ENCODE measurements around the gene ZMYND12.
"Not testable (repeated sequence)": the region's sequence is repeated elsewhere in the genome, so short reads cannot be mapped to it uniquely, and the experiment has no call there.

The ZMYND12 gene

GRCh38 chr1:42456010-42456753 lies at the start of gene ZMYND12, which contains the start of gene PPCS:
ZMYND12 (minus strand) TSS chr1:42456022; CDS start chr1:42455997, 25 bp downstream.
PPCS (plus strand) TSS chr1:42456543; CDS start chr1:42456566, 23 bp downstream.
- Histone ChIP-seq H3K27ac (ENCODE audit: low read depth in 2 of 2, low read length in 2 of 2) (peak within 1 kb of the TSS; percentile 94 to 97), H3K4me3 (ENCODE audit: low read length in 2 of 2) (peak within 1 kb of the TSS; percentile 95 to 97), H3K36me3 (ENCODE audit: control insufficient read depth in 2 of 2, insufficient read depth in 2 of 2, low read length in 2 of 2) (peaks cover 13 to 28% of the 10 kb centered on the region in 2 donors), H3K4me1 (ENCODE audit: control insufficient read depth in 2 of 2, insufficient read depth in 2 of 2, low read length in 2 of 2) (peaks cover 6 to 11% of the 10 kb centered on the region in 2 donors), H3K9me3 (ENCODE audit: control insufficient read depth in 2 of 2, low read length in 2 of 2) (no peaks in the 10 kb centered on the region), H3K9ac (ENCODE audit: low read depth in 1 of 2, low read length in 2 of 2) (peak within 1 kb of the TSS; percentile 95 to 98), H3K27me3 (ENCODE audit: control insufficient read depth in 2 of 2, insufficient read depth in 2 of 2, low read length in 2 of 2) (no peaks in the 10 kb centered on the region)

GRCh38 chr1:42504535-42505128 lies 48.8 kb upstream of the ZMYND12 start:
- no peaks in the 10 kb centered on the region for H3K27me3 ChIP-seq (ENCODE audit: control insufficient read depth in 2 of 2, insufficient read depth in 2 of 2, low read length in 2 of 2)
- H3K4me1 ChIP-seq (ENCODE audit: control insufficient read depth in 2 of 2, insufficient read depth in 2 of 2, low read length in 2 of 2) = no peaks in the 10 kb centered on the region
- no peak overlapping the region for H3K27ac ChIP-seq (ENCODE audit: low read depth in 2 of 2, low read length in 2 of 2)
- H3K9ac ChIP-seq (ENCODE audit: low read depth in 1 of 2, low read length in 2 of 2) = no peak overlapping the region
- H3K9me3 ChIP-seq (ENCODE audit: control insufficient read depth in 2 of 2, low read length in 2 of 2) = peaks cover 13 to 21% of the 10 kb centered on the region in 2 donors
- no peak overlapping the region for H3K4me3 ChIP-seq (ENCODE audit: low read length in 2 of 2)
- H3K36me3 ChIP-seq (ENCODE audit: control insufficient read depth in 2 of 2, insufficient read depth in 2 of 2, low read length in 2 of 2) = peaks cover 2 to 6% of the 10 kb centered on the region in 2 donors

- peaks cover 0 to 12% of the 10 kb centered on the region in 2 donors for H3K36me3 ChIP-seq (ENCODE audit: control insufficient read depth in 2 of 2, insufficient read depth in 2 of 2, low read length in 2 of 2)
Observed at GRCh38 chr1:42502031-42502430, 46.2 kb upstream of the ZMYND12 start.

GRCh38 chr1:42490237-42490636 lies 34.4 kb upstream of the ZMYND12 start:
- H3K36me3 ChIP-seq (ENCODE audit: control insufficient read depth in 2 of 2, insufficient read depth in 2 of 2, low read length in 2 of 2) = no peaks in the 10 kb centered on the region
- H3K27ac ChIP-seq (ENCODE audit: low read depth in 2 of 2, low read length in 2 of 2) = no peak overlapping the region
- H3K4me1 ChIP-seq (ENCODE audit: control insufficient read depth in 2 of 2, insufficient read depth in 2 of 2, low read length in 2 of 2) = no peaks in the 10 kb centered on the region
- H3K9me3 ChIP-seq (ENCODE audit: control insufficient read depth in 2 of 2, low read length in 2 of 2) = no peaks in the 10 kb centered on the region
- H3K27me3 ChIP-seq (ENCODE audit: control insufficient read depth in 2 of 2, insufficient read depth in 2 of 2, low read length in 2 of 2) = no peaks in the 10 kb centered on the region
- H3K9ac ChIP-seq (ENCODE audit: low read depth in 1 of 2, low read length in 2 of 2) = no peak overlapping the region
- no peak overlapping the region for H3K4me3 ChIP-seq (ENCODE audit: low read length in 2 of 2)

More at GRCh38 chr1:42502031-42502430, 46.2 kb upstream of the ZMYND12 start:
- not testable (repeated sequence) for H3K27me3 ChIP-seq (ENCODE audit: control insufficient read depth in 2 of 2, insufficient read depth in 2 of 2, low read length in 2 of 2); H3K4me3 ChIP-seq (ENCODE audit: low read length in 2 of 2); H3K9ac ChIP-seq (ENCODE audit: low read depth in 1 of 2, low read length in 2 of 2); H3K27ac ChIP-seq (ENCODE audit: low read depth in 2 of 2, low read length in 2 of 2); H3K4me1 ChIP-seq (ENCODE audit: control insufficient read depth in 2 of 2, insufficient read depth in 2 of 2, low read length in 2 of 2)
- peaks cover 9 to 11% of the 10 kb centered on the region in 2 donors for H3K9me3 ChIP-seq (ENCODE audit: control insufficient read depth in 2 of 2, low read length in 2 of 2)

GRCh38 chr1:42484382-42484781 lies 28.6 kb upstream of the ZMYND12 start:
- no peaks in the 10 kb centered on the region for H3K36me3 ChIP-seq (ENCODE audit: control insufficient read depth in 2 of 2, insufficient read depth in 2 of 2, low read length in 2 of 2)
- no peaks in the 10 kb centered on the region for H3K27me3 ChIP-seq (ENCODE audit: control insufficient read depth in 2 of 2, insufficient read depth in 2 of 2, low read length in 2 of 2)
- H3K9ac ChIP-seq (ENCODE audit: low read depth in 1 of 2, low read length in 2 of 2) = no peak overlapping the region
- no peak overlapping the region for H3K4me3 ChIP-seq (ENCODE audit: low read length in 2 of 2)
- no peaks in the 10 kb centered on the region for H3K9me3 ChIP-seq (ENCODE audit: control insufficient read depth in 2 of 2, low read length in 2 of 2)
- H3K4me1 ChIP-seq (ENCODE audit: control insufficient read depth in 2 of 2, insufficient read depth in 2 of 2, low read length in 2 of 2) = no peaks in the 10 kb centered on the region
- H3K27ac ChIP-seq (ENCODE audit: low read depth in 2 of 2, low read length in 2 of 2) = no peak overlapping the region

GRCh38 chr1:42482635-42483153 lies 26.9 kb upstream of the ZMYND12 start:
- H3K27me3 ChIP-seq (ENCODE audit: control insufficient read depth in 2 of 2, insufficient read depth in 2 of 2, low read length in 2 of 2) = no peaks in the 10 kb centered on the region
- H3K36me3 ChIP-seq (ENCODE audit: control insufficient read depth in 2 of 2, insufficient read depth in 2 of 2, low read length in 2 of 2) = no peaks in the 10 kb centered on the region

GRCh38 chr1:42480921-42481320 lies 25.1 kb upstream of the ZMYND12 start:
- no peaks in the 10 kb centered on the region for H3K9me3 ChIP-seq (ENCODE audit: control insufficient read depth in 2 of 2, low read length in 2 of 2)
- H3K27ac ChIP-seq (ENCODE audit: low read depth in 2 of 2, low read length in 2 of 2) = no peak overlapping the region
- H3K36me3 ChIP-seq (ENCODE audit: control insufficient read depth in 2 of 2, insufficient read depth in 2 of 2, low read length in 2 of 2) = no peaks in the 10 kb centered on the region
- H3K27me3 ChIP-seq (ENCODE audit: control insufficient read depth in 2 of 2, insufficient read depth in 2 of 2, low read length in 2 of 2) = no peaks in the 10 kb centered on the region
- no peak overlapping the region for H3K9ac ChIP-seq (ENCODE audit: low read depth in 1 of 2, low read length in 2 of 2)
- H3K4me1 ChIP-seq (ENCODE audit: control insufficient read depth in 2 of 2, insufficient read depth in 2 of 2, low read length in 2 of 2) = no peaks in the 10 kb centered on the region
- no peak overlapping the region for H3K4me3 ChIP-seq (ENCODE audit: low read length in 2 of 2)

More at GRCh38 chr1:42482635-42483153, 26.9 kb upstream of the ZMYND12 start:
- Histone ChIP-seq H3K27ac (ENCODE audit: low read depth in 2 of 2, low read length in 2 of 2) (no peak overlapping the region), H3K9ac (ENCODE audit: low read depth in 1 of 2, low read length in 2 of 2) (no peak overlapping the region), H3K4me3 (ENCODE audit: low read length in 2 of 2) (no peak overlapping the region), H3K9me3 (ENCODE audit: control insufficient read depth in 2 of 2, low read length in 2 of 2) (no peaks in the 10 kb centered on the region), H3K4me1 (ENCODE audit: control insufficient read depth in 2 of 2, insufficient read depth in 2 of 2, low read length in 2 of 2) (no peaks in the 10 kb centered on the region)

GRCh38 chr1:42479621-42480020 lies 23.8 kb upstream of the ZMYND12 start:
- Histone ChIP-seq H3K27ac (ENCODE audit: low read depth in 2 of 2, low read length in 2 of 2) (no peak overlapping the region), H3K4me3 (ENCODE audit: low read length in 2 of 2) (no peak overlapping the region), H3K36me3 (ENCODE audit: control insufficient read depth in 2 of 2, insufficient read depth in 2 of 2, low read length in 2 of 2) (no peaks in the 10 kb centered on the region)

GRCh38 chr1:42477775-42478174 lies 22.0 kb upstream of the ZMYND12 start:
- H3K4me3 ChIP-seq (ENCODE audit: low read length in 2 of 2) = no peak overlapping the region
- no peak overlapping the region for H3K27ac ChIP-seq (ENCODE audit: low read depth in 2 of 2, low read length in 2 of 2)
- no peaks in the 10 kb centered on the region for H3K4me1 ChIP-seq (ENCODE audit: control insufficient read depth in 2 of 2, insufficient read depth in 2 of 2, low read length in 2 of 2)
- no peaks in the 10 kb centered on the region for H3K9me3 ChIP-seq (ENCODE audit: control insufficient read depth in 2 of 2, low read length in 2 of 2)
- H3K27me3 ChIP-seq (ENCODE audit: control insufficient read depth in 2 of 2, insufficient read depth in 2 of 2, low read length in 2 of 2) = no peaks in the 10 kb centered on the region
- H3K36me3 ChIP-seq (ENCODE audit: control insufficient read depth in 2 of 2, insufficient read depth in 2 of 2, low read length in 2 of 2) = no peaks in the 10 kb centered on the region
- no peak overlapping the region for H3K9ac ChIP-seq (ENCODE audit: low read depth in 1 of 2, low read length in 2 of 2)

More at GRCh38 chr1:42479621-42480020, 23.8 kb upstream of the ZMYND12 start:
- no peaks in the 10 kb centered on the region for H3K27me3 ChIP-seq (ENCODE audit: control insufficient read depth in 2 of 2, insufficient read depth in 2 of 2, low read length in 2 of 2)
- no peaks in the 10 kb centered on the region for H3K4me1 ChIP-seq (ENCODE audit: control insufficient read depth in 2 of 2, insufficient read depth in 2 of 2, low read length in 2 of 2)
- no peaks in the 10 kb centered on the region for H3K9me3 ChIP-seq (ENCODE audit: control insufficient read depth in 2 of 2, low read length in 2 of 2)
- H3K9ac ChIP-seq (ENCODE audit: low read depth in 1 of 2, low read length in 2 of 2) = no peak overlapping the region

GRCh38 chr1:42477354-42477753 lies 21.5 kb upstream of the ZMYND12 start:
- not testable (repeated sequence) for H3K9ac ChIP-seq (ENCODE audit: low read depth in 1 of 2, low read length in 2 of 2); H3K27ac ChIP-seq (ENCODE audit: low read depth in 2 of 2, low read length in 2 of 2); H3K4me3 ChIP-seq (ENCODE audit: low read length in 2 of 2); H3K36me3 ChIP-seq (ENCODE audit: control insufficient read depth in 2 of 2, insufficient read depth in 2 of 2, low read length in 2 of 2); H3K27me3 ChIP-seq (ENCODE audit: control insufficient read depth in 2 of 2, insufficient read depth in 2 of 2, low read length in 2 of 2); H3K9me3 ChIP-seq (ENCODE audit: control insufficient read depth in 2 of 2, low read length in 2 of 2); H3K4me1 ChIP-seq (ENCODE audit: control insufficient read depth in 2 of 2, insufficient read depth in 2 of 2, low read length in 2 of 2)
